Calu3 (cell line): ENCODE data around the gene DPEP2. TPM values are rescaled to one million over a fixed set of nuclear protein-coding genes. Genes with fewer than 3 reads are reported as not detected.
A peak's percentile ranks its signal among the peaks of the same experiment; 100 is the strongest.
"Not testable (repeated sequence)": the region's sequence is repeated elsewhere in the genome, so short reads cannot be mapped to it uniquely, and the experiment has no call there.

ENCODE experiments used
- BruUV-seq: library from RNA; stranded (reverse); fragments of 400-500 nt; replicated peaks from 2 replicates; lab custom pipeline; 2021; lab: Mats Ljungman, UMichigan
- CTCF ChIA-PET: fragments of 300-600 bp; sonication (Branson Sonifier 250); formaldehyde crosslinking; loops from one replicate; lab custom pipeline; 2022; ENCODE audit warnings: antibody characterized with exemption; lab: Charles Lee
- DNase-seq: peaks from one replicate; pipeline ENCODE4 v3.0.0; 2022
- H3K27ac Mint-ChIP-seq: one replicate; pipeline ENCODE4 v1.8.0; 2022; ENCODE audit warnings: mixed read lengths; ENCODE audit not compliant: unreplicated experiment
- H3K27me3 Mint-ChIP-seq: one replicate; pipeline ENCODE4 v1.8.0; 2022; ENCODE audit warnings: mixed read lengths; ENCODE audit not compliant: unreplicated experiment
- H3K36me3 Mint-ChIP-seq: one replicate; pipeline ENCODE4 v1.8.0; 2022; ENCODE audit warnings: mild to moderate bottlenecking, moderate library complexity, mixed read lengths; ENCODE audit not compliant: insufficient read depth, unreplicated experiment
- H3K4me1 Mint-ChIP-seq: one replicate; pipeline ENCODE4 v1.8.0; 2022; ENCODE audit warnings: mild to moderate bottlenecking, low read depth, mixed read lengths; ENCODE audit not compliant: unreplicated experiment
- H3K4me3 Mint-ChIP-seq: one replicate; pipeline ENCODE4 v1.8.0; 2022; ENCODE audit warnings: mild to moderate bottlenecking, low read depth, moderate library complexity, mixed read lengths; ENCODE audit not compliant: unreplicated experiment
- H3K9me3 Mint-ChIP-seq: one replicate; pipeline ENCODE4 v1.8.0; 2022; ENCODE audit warnings: low read depth, mixed read lengths; ENCODE audit not compliant: unreplicated experiment
- intact Hi-C: fragments of 100-400 bp; cut with micrococcal nuclease; formaldehyde crosslinking; loops from one replicate; pipeline ENCODE4 v1.10.0; 2022; ENCODE audit not compliant: unreplicated experiment
- total RNA-seq: library from RNA; stranded (reverse); gene quantifications from 2 replicates; pipeline ENCODE4 v1.2.3, GENCODE V29; 2022
- TF ChIP-seq, protein P1 (sequence below): fragments of 200-600 bp; IDR thresholded peaks from one replicate; pipeline ENCODE4 v1.8.0; 2022; ENCODE audit warnings: antibody characterized with exemption; ENCODE audit not compliant: unreplicated experiment

The DPEP2 gene
- total RNA-seq, 1 experiment from 2014 or later: not detected

DNA sequence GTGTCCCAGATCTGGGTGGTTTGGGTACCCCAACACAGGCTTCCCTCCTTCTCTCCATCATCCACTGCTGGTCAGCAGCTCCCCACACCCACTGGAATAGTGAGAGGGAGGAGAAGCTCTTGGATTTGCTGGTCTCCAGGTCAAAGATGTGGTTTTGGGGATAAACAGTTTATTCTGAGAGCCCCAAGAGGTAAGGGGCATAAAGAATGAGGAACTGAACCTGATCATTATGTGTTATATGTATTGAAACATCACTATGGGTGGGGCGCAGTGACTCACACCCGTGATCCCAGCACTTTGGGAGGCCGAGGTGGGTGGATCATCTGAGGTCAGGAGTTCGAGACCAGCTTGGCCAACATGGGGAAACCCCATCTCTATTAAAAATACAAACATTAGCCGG lies 3.9 kb downstream of the DPEP2 start:
- CTCF ChIA-PET: no interaction called here
- H3K27ac Mint-ChIP-seq: no peak overlapping the region
- no peaks in the 10 kb centered on the region for H3K9me3 Mint-ChIP-seq
- DNase-seq: peak; percentile 47
- peaks cover 6% of the 10 kb centered on the region for H3K4me1 Mint-ChIP-seq
- BruUV-seq: no TSS peak
- no peaks in the 10 kb centered on the region for H3K36me3 Mint-ChIP-seq
- TF ChIP-seq, protein P1, sequence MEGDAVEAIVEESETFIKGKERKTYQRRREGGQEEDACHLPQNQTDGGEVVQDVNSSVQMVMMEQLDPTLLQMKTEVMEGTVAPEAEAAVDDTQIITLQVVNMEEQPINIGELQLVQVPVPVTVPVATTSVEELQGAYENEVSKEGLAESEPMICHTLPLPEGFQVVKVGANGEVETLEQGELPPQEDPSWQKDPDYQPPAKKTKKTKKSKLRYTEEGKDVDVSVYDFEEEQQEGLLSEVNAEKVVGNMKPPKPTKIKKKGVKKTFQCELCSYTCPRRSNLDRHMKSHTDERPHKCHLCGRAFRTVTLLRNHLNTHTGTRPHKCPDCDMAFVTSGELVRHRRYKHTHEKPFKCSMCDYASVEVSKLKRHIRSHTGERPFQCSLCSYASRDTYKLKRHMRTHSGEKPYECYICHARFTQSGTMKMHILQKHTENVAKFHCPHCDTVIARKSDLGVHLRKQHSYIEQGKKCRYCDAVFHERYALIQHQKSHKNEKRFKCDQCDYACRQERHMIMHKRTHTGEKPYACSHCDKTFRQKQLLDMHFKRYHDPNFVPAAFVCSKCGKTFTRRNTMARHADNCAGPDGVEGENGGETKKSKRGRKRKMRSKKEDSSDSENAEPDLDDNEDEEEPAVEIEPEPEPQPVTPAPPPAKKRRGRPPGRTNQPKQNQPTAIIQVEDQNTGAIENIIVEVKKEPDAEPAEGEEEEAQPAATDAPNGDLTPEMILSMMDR: no peak
- H3K4me3 Mint-ChIP-seq: no peak overlapping the region
- H3K27me3 Mint-ChIP-seq: peaks cover 15% of the 10 kb centered on the region
- intact Hi-C loops: loop anchor here (10.0 kb wide), 1 partner anchor 229 kb away; no protein-coding TSS in a partner anchor

DNA sequence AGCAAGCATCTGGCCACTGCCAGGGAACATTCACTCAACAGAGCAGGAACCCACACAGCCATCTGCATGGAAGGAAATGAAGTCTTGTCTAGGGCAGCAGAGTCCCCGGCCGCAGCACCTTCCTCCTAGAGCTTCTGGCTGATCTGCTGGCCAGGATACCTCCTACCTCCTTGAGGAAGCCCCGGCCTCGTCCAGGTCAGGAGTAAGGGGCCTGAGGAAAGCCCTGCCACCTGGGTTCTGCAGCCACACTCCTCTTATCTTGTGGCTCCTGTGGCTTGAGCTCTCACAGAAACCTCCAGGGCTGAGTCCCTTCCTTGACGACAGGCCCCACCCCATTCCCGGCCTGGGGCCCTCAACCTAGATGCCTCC lies 5.3 kb downstream of the DPEP2 start:
- H3K36me3 Mint-ChIP-seq, H3K9me3 Mint-ChIP-seq, DNase-seq, H3K4me1 Mint-ChIP-seq, BruUV-seq, H3K4me3 Mint-ChIP-seq: not testable (repeated sequence)
- H3K27ac Mint-ChIP-seq: peak overlapping the region; percentile 42
- CTCF ChIA-PET: interaction anchor here (0.6 to 1.0 kb wide), 5 partner anchors 11 to 207 kb away, joined by 3 to 12 read pairs (median 5); no protein-coding TSS in a partner anchor
- intact Hi-C loops: loop anchor here (10.0 kb wide), 1 partner anchor 231 kb away; no protein-coding TSS in a partner anchor
- H3K27me3 Mint-ChIP-seq: peaks cover 17% of the 10 kb centered on the region

DNA sequence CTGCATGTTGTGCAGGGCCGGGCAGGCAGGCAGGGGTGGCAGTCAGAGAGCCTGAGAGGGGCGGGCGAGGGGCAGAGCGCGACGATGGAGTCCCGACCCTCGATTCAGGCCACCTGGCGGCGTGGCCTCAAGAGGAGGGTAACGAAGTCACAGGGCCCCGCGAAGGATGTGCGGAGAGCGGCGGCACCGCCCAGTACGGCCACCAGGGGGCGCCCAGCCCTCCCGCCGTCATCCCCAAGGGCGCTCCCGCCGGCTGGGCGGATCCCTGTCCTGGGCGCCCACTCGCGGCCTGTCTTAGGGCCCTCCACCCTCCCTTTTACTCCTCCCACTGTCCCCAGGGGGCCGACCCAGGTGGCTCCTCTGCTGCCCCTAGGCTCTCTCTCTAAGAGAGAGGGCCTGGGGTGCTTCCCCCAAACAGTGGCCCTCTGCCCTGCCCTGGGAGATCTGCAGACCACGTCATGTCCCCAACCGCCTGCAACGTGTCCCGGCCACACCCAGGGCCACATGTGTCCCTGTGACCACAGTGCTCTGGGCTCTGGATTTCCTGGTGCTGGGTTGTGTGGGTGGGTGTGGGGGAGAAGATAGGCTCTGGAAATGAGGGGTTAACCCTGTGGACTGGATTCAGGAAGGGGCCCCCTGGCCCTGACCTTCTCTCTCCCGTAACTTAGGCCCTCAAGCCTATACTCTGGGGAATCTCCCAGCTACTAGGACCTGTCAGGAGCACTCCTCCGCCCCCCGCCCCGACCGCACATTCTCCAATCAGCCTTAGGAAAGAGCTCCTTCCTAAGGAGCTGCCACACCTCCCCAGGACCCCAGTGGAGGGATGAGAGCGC lies 5.9 kb downstream of the DPEP2 start:
- Mint-ChIP-seq H3K36me3 (no peaks in the 10 kb centered on the region), H3K9me3 (no peaks in the 10 kb centered on the region), H3K4me1 (peaks cover 6% of the 10 kb centered on the region), H3K27ac (peak overlapping the region; percentile 42), H3K4me3 (peak overlapping the region; percentile 51), H3K27me3 (peaks cover 23% of the 10 kb centered on the region)
- TF ChIP-seq, protein P1: peak; percentile 99
- BruUV-seq: no TSS peak
- CTCF ChIA-PET: interaction anchor here (0.6 to 1.0 kb wide), 5 partner anchors 11 to 208 kb away, joined by 3 to 12 read pairs (median 5); no protein-coding TSS in a partner anchor
- peak; percentile 85 for DNase-seq
- intact Hi-C loops: loop anchor here (1.0 to 10.0 kb wide), 2 partner anchors 47 to 231 kb away; no protein-coding TSS in a partner anchor

DNA sequence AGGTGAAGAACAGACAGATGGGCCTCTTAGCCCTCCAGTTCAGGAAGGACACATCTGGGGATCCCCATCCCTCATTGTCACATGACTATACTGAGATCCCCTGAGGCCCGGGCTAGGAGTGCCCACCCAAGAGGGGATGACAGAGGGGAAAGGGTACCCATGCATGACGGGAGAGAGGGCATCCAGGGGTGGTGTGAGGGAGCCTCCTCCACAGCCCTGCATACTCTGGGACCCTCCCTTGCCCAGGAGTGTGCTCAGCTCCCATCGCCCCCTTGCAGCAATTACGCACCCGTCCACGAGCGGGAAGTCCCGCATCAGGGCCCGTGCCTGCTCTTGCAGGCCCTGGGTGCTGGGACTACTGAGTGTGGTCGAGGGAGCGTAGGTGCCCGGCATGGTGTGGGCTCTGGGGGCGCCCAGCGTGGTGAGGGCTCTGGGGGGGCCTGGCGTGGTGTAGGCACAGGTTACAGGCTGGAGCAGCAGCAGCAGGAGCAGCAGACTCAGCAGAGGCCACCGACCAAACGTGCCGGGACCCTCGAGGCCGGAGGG lies 6.5 kb downstream of the DPEP2 start:
- H3K4me3 Mint-ChIP-seq: peak overlapping the region; percentile 51
- TF ChIP-seq, protein P1: no peak
- no peaks in the 10 kb centered on the region for H3K36me3 Mint-ChIP-seq
- DNase-seq: no peak
- intact Hi-C loops: loop anchor here (1.0 to 10.0 kb wide), 2 partner anchors 48 to 232 kb away; no protein-coding TSS in a partner anchor
- H3K4me1 Mint-ChIP-seq: peaks cover 6% of the 10 kb centered on the region
- peaks cover 30% of the 10 kb centered on the region for H3K27me3 Mint-ChIP-seq
- no peaks in the 10 kb centered on the region for H3K9me3 Mint-ChIP-seq
- no peak overlapping the region for H3K27ac Mint-ChIP-seq
- no TSS peak for BruUV-seq
- CTCF ChIA-PET: no interaction called here
